Neural progenitor cell (in vitro differentiated cells): ENCODE measurements around the gene CHMP6.

Experiments used
- CTCF ChIP-seq: fragments of 200-600 bp; sonication (generic); IDR thresholded peaks from 2 replicates; pipeline ENCODE4 v1.5.1; 2017; ENCODE audit warnings: antibody characterized with exemption, mild to moderate bottlenecking
- EZH2 ChIP-seq: fragments of 200-600 bp; sonication (generic); IDR thresholded peaks from 2 replicates; pipeline ENCODE4 v1.6.1; 2017; ENCODE audit warnings: antibody characterized with exemption, mild to moderate bottlenecking, moderate library complexity
- EZH2phosphoT487 ChIP-seq: fragments of 200-600 bp; sonication (generic); IDR thresholded peaks from 2 replicates; pipeline ENCODE4 v1.6.1; 2017; ENCODE audit warnings: antibody characterized with exemption

- no peak for TF ChIP-seq EZH2
- TF ChIP-seq CTCF, result no peak
- TF ChIP-seq EZH2phosphoT487, result no peak
These were observed 26.0 kb upstream of the CHMP6 start for GRCh38 chr17:80965606-80966005.
